Measurements from ENCODE around the gene GRHPR.

DNA sequence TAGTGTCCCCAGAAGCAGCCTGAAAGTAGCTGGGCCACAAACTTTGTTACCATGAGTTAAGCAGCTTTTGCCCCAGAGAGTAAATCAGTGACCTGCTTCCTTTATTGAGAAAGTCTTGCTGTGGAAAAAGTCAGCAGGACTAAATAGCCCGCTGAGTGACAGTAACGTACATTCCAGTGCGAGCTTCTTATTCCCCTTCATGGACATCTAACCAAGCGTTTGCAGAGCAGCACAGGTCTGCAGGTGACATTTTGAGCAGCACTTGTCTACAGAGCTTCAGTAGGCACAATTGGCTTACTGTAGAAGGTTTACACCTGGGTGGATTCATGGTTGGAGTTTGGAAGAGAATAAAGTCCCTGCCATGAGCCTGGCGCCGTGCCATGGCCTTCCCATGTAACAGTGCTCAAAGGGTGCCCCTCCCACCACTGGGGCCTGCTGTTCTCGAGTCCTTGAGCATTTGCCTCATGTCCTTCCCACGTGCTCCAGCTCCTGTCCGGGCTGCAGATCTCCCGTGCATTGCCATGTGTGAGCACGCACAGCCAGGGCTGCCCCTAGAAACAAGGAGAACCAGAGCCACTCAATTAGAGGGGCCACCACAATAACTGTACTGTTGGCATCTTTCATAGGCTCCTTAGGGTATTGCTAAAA, 41.3 kb upstream of the GRHPR start:
- TF ChIP-seq GATA2 (IDR thresholded peaks at IDR 0.05; ENCODE audit: low read depth, low read length), result no peak
- TF ChIP-seq GATA3 (IDR thresholded peaks at IDR 0.05; ENCODE audit: low read depth, low read length), result no peak
